Osteocyte (in vitro differentiated cells): ENCODE results near the gene TEX2. TPM values are rescaled to one million over a fixed set of nuclear protein-coding genes. Genes with fewer than 3 reads are reported as not detected.
A peak's percentile ranks its signal among the peaks of the same experiment; 100 is the strongest.
"Not testable (repeated sequence)": the region's sequence is repeated elsewhere in the genome, so short reads cannot be mapped to it uniquely, and the experiment has no call there.

Experiments used
- DNase-seq: peaks from one replicate; pipeline ENCODE4 v3.0.0; 2021; ENCODE audit warnings: mixed read lengths; ENCODE audit not compliant: unreplicated experiment; ENCODE audit errors: extremely low spot score
- H3K27ac Mint-ChIP-seq: one replicate; pipeline ENCODE4 v1.8.0; 2021; ENCODE audit warnings: mild to moderate bottlenecking, mixed read lengths; ENCODE audit not compliant: unreplicated experiment
- H3K27me3 Mint-ChIP-seq: one replicate; pipeline ENCODE4 v1.8.0; 2021; ENCODE audit warnings: mixed read lengths; ENCODE audit not compliant: unreplicated experiment
- H3K36me3 Mint-ChIP-seq: one replicate; pipeline ENCODE4 v1.8.0; 2021; ENCODE audit warnings: mixed read lengths; ENCODE audit not compliant: unreplicated experiment
- H3K4me1 Mint-ChIP-seq: one replicate; pipeline ENCODE4 v1.8.0; 2021; ENCODE audit warnings: mixed read lengths; ENCODE audit not compliant: unreplicated experiment
- H3K4me3 Mint-ChIP-seq: one replicate; pipeline ENCODE4 v1.8.0; 2021; ENCODE audit warnings: mild to moderate bottlenecking, moderate library complexity, mixed read lengths; ENCODE audit not compliant: unreplicated experiment
- H3K9me3 Mint-ChIP-seq: one replicate; pipeline ENCODE4 v1.8.0; 2021; ENCODE audit warnings: mixed read lengths; ENCODE audit not compliant: unreplicated experiment
- CTCF ChIP-seq: fragments of 200-600 bp; sonication (generic); IDR thresholded peaks from 2 replicates; pipeline ENCODE4 v1.5.0; 2021; ENCODE audit warnings: antibody characterized with exemption, mild to moderate bottlenecking, moderate library complexity
- total RNA-seq: library from RNA; stranded (reverse); gene quantifications from 2 replicates; pipeline ENCODE4 v1.2.1, GENCODE V29; 2021

TEX2 gene
- total RNA-seq, 1 donor from 2014 or later = 73.5 TPM

DNA sequence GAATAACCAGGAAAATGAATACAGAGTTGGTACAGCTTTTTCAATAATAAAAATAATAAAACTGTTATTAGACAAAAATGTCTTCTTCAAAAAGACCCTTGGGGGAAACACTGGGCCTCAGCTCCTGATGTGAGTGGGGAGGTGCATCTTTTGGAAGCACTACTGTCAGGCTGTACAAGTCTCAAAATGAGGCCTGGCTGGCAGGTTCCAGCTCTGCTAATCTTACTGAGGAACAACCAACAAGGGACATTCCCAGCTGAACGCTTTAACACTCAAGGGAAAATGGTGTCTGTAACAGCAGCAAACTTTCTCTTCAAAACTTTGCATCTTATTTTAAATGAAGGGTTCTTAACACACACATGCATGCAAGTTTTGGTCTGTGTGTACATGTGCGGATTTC lies 19.7 kb downstream of the TEX2 start:
- no peak for TF ChIP-seq CTCF
- Mint-ChIP-seq H3K27me3 (no peaks in the 10 kb centered on the region), H3K9me3 (no peaks in the 10 kb centered on the region), H3K4me1 (peaks cover 95% of the 10 kb centered on the region), H3K4me3 (no peak overlapping the region), H3K27ac (peak overlapping the region; percentile 89), H3K36me3 (peaks cover 3% of the 10 kb centered on the region)
- DNase-seq = no peak

- no peak for DNase-seq
- Mint-ChIP-seq H3K36me3 (peaks cover 3% of the 10 kb centered on the region), H3K9me3 (no peaks in the 10 kb centered on the region), H3K4me3 (no peak overlapping the region), H3K27ac (peak overlapping the region; percentile 82), H3K27me3 (no peaks in the 10 kb centered on the region), H3K4me1 (peaks cover 91% of the 10 kb centered on the region)
- no peak for TF ChIP-seq CTCF
Measured at GRCh38 chr17:64242633-64243032, 20.4 kb downstream of the TEX2 start.

- no peak for TF ChIP-seq CTCF
- Mint-ChIP-seq H3K9me3 (no peaks in the 10 kb centered on the region), H3K27me3 (no peaks in the 10 kb centered on the region), H3K36me3 (peaks cover 10% of the 10 kb centered on the region), H3K27ac (peak overlapping the region; percentile 82), H3K4me1 (peaks cover 90% of the 10 kb centered on the region), H3K4me3 (peak overlapping the region; percentile 39)
- peak; percentile 87 for DNase-seq
Measured at GRCh38 chr17:64240741-64241347, 22.2 kb downstream of the TEX2 start.

DNA sequence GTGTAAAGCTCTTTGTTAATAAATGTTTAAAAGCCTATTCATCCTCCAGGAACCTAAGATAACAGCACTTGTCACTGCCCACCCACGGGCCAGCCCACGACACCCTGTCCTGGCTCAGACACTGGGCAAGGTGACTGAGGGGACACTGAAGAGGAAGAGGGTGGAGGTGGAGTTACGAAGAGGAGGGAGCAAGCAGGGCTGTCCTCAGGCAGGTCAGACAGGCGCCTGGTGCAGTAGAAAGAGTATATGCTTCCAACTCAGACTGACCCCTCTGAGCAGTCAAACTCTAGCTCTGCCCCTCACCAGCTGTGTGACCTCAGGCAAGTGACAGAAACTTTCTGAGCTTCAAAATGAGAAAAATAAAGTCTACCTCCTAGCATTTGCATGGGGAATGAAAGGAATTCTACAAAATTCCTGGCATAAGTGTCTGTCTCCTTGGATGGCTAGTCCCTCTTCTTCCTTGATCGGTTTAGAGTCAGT lies 22.8 kb downstream of the TEX2 start:
- Mint-ChIP-seq H3K4me3 (peak overlapping the region; percentile 39), H3K36me3 (peaks cover 11% of the 10 kb centered on the region), H3K27me3 (no peaks in the 10 kb centered on the region), H3K9me3 (no peaks in the 10 kb centered on the region), H3K27ac (peak overlapping the region; percentile 82), H3K4me1 (peaks cover 87% of the 10 kb centered on the region)
- no peak for DNase-seq
- TF ChIP-seq CTCF = peak; percentile 50

DNA sequence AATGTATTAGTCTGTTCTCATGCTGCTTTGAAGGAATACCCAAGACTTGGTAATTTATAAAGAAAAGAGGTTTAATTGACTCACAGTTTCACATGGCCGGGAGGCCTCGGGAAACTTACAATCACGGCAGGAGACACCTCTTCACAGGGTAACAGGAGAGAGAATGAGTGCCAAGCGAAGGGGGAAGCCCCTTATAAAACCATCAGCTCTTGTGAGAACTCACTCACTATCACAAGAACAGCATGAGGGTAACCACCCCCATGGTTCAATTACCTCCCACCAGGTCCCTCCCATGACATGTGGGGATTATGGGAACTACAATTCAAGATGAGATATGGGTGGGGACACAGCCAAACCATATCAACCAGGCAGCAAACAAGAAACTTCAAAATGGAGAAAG lies 24.6 kb downstream of the TEX2 start:
- Mint-ChIP-seq H3K27ac (peak overlapping the region; percentile 82), H3K36me3 (peaks cover 14% of the 10 kb centered on the region), H3K4me1 (peaks cover 68% of the 10 kb centered on the region)
- not testable (repeated sequence) for DNase-seq, H3K27me3 Mint-ChIP-seq, H3K9me3 Mint-ChIP-seq, H3K4me3 Mint-ChIP-seq
